ENCODE data around the gene PHF20.
"Not testable (repeated sequence)": the region's sequence is repeated elsewhere in the genome, so short reads cannot be mapped to it uniquely, and the experiment has no call there.

Gene PHF20

GRCh38 chr20:35909176-35909575 is 137.4 kb downstream of the PHF20 start:
- in situ Hi-C loops (cut with HindIII; ENCODE audit: low sequenced_read_pairs): no loop called here

GRCh38 chr20:35909796-35910195 is 138.0 kb downstream of the PHF20 start:
- in situ Hi-C loops (cut with HindIII; ENCODE audit: low sequenced_read_pairs): no loop called here

DNA sequence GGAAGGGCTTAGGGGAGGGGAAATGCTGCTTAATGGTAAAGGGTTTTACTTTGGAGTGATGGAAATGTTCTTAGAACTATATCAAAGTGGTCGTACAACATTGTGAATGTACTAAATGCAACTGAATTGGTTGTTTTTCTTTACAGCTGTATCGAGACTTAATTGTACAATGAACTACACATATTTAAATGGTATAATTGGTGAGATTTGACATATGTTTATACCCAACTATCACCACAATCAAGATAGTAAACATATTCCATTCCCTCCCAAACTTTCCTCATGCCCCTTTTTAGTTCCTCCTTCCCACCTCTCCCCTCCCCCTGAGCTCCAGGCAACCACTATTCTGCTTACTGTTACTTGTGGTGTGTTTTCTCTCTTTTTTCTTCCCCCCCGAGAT is 138.4 kb downstream of the PHF20 start:
- in situ Hi-C loops (cut with HindIII; ENCODE audit: low sequenced_read_pairs): no loop called here

DNA sequence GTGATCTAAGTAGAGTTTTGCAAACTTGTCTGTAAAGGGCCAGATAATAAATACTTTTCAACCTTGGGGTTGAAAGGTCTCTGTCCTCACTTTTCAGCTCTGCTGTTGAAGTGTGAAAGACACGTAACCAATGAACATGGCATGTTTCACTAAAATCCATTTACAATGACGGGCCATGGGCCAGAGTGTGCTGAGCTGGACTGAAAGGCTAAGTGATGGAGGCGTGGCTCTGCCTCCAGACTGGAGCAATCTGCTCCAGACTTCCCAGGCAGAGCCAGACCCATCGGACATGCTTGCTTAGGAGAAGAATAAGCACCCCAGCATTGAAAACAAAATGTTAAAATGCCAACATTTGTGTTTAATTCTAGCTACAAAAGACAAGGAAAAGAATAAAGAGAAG is 141.1 kb downstream of the PHF20 start:
- in situ Hi-C loops (cut with HindIII; ENCODE audit: low sequenced_read_pairs): no loop called here

GRCh38 chr20:35917077-35917476 is 145.3 kb downstream of the PHF20 start:
- in situ Hi-C loops (cut with HindIII; ENCODE audit: low sequenced_read_pairs): no loop called here

- in situ Hi-C loops (cut with HindIII; ENCODE audit: low sequenced_read_pairs): no loop called here
Measured at GRCh38 chr20:35918021-35918420, 146.2 kb downstream of the PHF20 start.

GRCh38 chr20:35920523-35920922 is 148.7 kb downstream of the PHF20 start:
- in situ Hi-C loops (cut with HindIII; ENCODE audit: low sequenced_read_pairs): no loop called here

DNA sequence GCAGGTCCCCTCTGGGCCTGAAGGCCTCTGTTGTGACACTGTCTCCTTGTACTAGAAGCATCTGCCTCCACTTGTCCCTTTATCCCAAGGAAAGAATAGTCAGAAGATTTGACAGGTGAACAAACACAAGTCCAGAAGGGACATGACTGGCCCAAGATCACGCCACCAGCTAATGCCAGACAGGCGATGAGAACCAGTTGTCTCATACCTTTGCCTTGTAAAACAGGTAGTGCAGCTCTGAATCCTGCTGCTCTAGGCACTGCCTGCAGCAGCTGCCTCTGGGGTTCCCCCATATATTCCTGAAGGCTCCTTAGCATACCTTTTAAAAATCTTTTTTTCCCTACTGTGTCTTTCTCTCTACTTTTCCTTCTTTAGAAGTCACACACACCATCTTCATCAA is 157.5 kb downstream of the PHF20 start:
- in situ Hi-C loops (cut with HindIII; ENCODE audit: low sequenced_read_pairs): no loop called here

GRCh38 chr20:35934050-35934449 is 162.2 kb downstream of the PHF20 start:
- in situ Hi-C loops (cut with HindIII; ENCODE audit: low sequenced_read_pairs): no loop called here

- in situ Hi-C loops (cut with HindIII; ENCODE audit: low sequenced_read_pairs): no loop called here
Measured at GRCh38 chr20:35939264-35939663, 167.4 kb downstream of the PHF20 start.

DNA sequence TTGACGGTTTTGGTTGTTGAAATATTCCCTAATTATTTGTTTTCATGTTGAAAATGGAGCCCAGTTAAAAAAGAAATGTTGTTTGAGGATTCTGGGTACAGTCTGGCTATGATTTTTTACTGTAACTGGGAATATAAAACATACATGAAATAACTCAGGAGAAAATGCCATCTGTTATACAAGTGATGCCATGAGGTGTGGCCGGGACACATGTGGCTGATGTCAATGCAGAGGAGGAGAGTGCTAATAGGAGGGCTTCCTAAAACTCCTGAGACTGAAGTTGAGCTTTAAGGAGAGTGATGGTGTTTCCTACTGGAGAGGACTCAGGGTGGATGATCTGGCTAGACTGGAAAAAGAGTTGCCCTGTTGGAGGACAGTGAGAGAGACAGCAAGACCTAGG is 169.8 kb downstream of the PHF20 start:
- in situ Hi-C loops (cut with HindIII; ENCODE audit: low sequenced_read_pairs): no loop called here

DNA sequence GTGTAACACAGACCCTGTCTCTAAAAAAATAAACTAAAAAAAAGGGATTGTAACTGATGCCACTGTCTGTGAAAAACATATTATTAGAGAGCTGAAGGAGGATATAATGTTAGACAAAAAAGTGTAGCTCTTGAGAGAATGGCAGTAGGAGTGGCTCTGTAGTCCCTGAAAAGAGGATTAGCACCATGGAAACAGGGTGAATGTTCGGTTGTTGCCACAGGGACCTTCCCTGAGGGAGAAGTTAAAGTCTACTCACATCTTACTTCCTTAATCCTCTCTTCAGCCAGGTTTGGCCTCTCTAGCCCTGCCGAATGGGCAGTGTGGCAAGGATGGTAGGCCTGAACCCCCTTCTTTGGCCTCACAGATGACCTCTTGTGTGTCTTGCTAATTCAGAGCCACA is 170.4 kb downstream of the PHF20 start:
- in situ Hi-C loops (cut with HindIII; ENCODE audit: low sequenced_read_pairs): no loop called here

DNA sequence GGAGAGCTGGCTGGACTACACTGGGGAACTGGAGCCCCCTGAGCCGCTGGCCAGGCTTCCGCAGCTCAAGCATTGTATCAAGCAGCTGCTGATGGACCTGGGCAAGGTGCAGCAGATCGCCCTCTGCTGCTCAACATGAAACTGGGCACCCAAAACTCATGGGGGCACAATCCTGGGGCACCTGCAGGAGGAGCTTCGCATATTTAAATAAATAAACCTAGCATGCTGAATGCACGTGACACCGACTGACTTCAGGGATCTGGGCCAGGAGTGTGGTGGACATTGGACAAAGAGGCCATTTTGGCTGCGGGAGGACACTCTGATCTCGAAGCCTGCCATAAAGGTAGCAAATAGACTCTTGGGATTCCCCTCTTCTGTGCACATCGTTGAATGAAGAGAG is 175.7 kb downstream of the PHF20 start:
- in situ Hi-C loops (cut with HindIII; ENCODE audit: low sequenced_read_pairs): no loop called here

GRCh38 chr20:35947907-35948306 is 176.1 kb downstream of the PHF20 start:
- in situ Hi-C loops (cut with HindIII; ENCODE audit: low sequenced_read_pairs): no loop called here

DNA sequence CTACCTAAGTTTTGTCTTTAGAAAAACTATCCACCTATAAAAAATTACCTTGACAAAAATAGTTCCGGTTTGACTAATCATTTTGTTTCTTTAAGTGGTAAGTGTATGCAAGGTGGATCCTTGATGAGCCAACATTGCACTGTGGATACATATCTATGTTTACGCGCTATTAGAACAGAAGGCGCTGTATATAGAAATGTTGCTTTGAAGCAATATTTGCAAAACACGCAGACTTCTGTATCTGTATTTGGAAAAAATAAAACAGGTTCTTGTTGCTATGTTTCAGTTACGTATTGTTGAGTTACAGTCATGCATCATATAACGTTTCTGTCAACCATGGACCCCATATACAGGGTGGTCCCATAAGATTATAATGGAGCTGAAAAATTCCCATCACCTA is 178.3 kb downstream of the PHF20 start:
- in situ Hi-C loops (cut with HindIII; ENCODE audit: low sequenced_read_pairs): no loop called here

DNA sequence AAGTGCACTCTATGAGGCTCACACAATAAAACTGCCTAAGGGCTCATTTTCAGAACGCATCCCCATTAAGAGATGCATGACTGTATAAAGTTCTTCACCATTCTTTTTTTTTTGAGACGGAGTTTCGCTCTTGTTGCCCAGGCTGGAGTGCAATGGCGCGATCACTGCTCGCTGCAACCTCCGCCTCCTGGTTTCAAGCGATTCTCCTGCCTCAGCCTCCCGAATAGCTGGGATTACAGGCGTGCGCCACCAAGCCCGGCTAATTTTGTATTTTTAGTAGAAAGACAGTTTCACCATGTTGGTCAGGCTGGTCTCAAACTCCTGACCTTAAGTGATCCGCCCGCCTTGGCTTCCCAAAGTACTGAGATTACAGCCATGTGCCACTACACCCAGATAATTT is 180.3 kb downstream of the PHF20 start:
- in situ Hi-C loops (cut with HindIII; ENCODE audit: low sequenced_read_pairs): not testable (repeated sequence)

- in situ Hi-C loops (cut with HindIII; ENCODE audit: low sequenced_read_pairs): no loop called here
Measured at GRCh38 chr20:35952480-35953386, 180.9 kb downstream of the PHF20 start.

- in situ Hi-C loops (cut with HindIII; ENCODE audit: low sequenced_read_pairs): no loop called here
Measured at GRCh38 chr20:35953387-35954199, 181.8 kb downstream of the PHF20 start.

DNA sequence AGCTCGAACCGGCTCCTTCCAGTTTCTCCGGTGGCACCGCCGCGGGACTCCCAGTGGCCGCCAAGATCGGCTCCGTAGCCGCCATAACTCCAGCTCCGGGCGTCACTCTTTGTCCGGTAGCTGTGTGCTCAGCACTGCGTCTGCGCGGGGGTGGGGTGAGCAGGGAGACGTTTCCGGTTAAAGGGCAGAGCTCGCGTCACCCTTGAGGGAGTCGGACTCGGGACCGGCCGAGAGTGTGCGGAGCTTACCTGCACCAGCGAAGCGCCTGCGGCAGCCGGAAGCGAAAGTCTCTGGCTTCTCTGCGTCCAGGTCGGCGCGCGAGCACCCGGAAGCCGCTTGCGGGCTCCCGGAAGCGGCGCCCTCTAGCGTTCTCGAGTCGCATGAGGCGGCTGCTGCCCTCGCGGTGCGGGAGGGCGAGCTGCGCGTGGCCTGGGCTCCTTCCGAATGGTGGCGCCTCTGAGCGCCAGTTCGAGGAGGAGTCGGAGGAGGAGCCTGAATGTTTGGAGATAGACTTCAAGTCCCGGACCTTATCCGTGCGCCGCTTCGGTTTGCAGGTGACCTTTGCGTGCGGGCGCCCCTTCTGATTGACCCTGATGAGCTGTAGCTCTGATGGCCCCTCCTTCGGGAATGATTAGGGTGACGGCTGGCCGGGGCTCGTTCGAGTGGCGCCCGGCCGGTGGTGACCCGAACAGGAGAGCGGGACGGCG is 182.5 kb downstream of the PHF20 start, which contains the start of gene SCAND1:
Gene SCAND1 (minus strand): TSS at position 303 of the 707 bp plus-strand sequence. CDS start 218 bp downstream, at position 85.
- in situ Hi-C loops (cut with HindIII; ENCODE audit: low sequenced_read_pairs): no loop called here

DNA sequence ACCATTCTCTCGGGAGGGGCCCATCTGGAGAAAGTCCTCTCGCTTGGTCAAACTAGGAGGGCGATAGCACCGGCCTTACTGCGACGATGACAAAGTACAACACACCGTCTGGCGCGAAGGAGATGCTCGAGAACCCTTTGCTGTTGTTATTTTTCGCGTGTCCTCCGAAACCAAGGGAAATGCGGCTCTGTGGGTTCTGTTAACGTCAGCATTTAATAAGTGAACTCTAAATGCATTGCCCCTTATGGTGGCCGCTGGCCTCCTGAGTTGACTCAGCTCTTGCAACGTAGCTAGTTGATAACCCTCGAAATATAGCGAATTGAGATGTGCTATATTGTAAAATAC is 183.1 kb downstream of the PHF20 start:
- in situ Hi-C loops (cut with HindIII; ENCODE audit: low sequenced_read_pairs): no loop called here

GRCh38 chr20:35956616-35957015 is 184.8 kb downstream of the PHF20 start:
- in situ Hi-C loops (cut with HindIII; ENCODE audit: low sequenced_read_pairs): no loop called here
